ENCODE results near the gene ACTL8. TPM values are rescaled to one million over a fixed set of nuclear protein-coding genes. Genes with fewer than 3 reads are reported as not detected.

ACTL8 gene
- polyA plus RNA-seq, 1 donor (not counting 4 experiments of a cell fraction or from before 2014, with no cell fraction given): not detected

GRCh38 chr1:17742583-17742982 is 12.6 kb upstream of the ACTL8 start:
- no peak overlapping the region for H3K4me3 ChIP-seq (ENCODE audit: control insufficient read depth in 2 of 3, extremely low read depth in 1 of 3, insufficient read depth in 2 of 3, low read depth in 1 of 3, low read length in 3 of 3)
- FAIRE-seq (no peak), DNase-seq (ENCODE audit: low read depth, low spot score) (no peak)
- no peak for TF ChIP-seq CTCF (optimal IDR thresholded peaks at IDR 0.05 in 1 of 3, IDR thresholded peaks at IDR 0.05 in 1 of 3, conservative IDR thresholded peaks at IDR 0.05 in 1 of 3; ENCODE audit: extremely low read depth in 1 of 3, insufficient read depth in 2 of 3, low read length in 3 of 3)
- TF ChIP-seq EZH2 (IDR thresholded peaks at IDR 0.05; ENCODE audit: low read length): no peak
- H3K4me1 ChIP-seq (ENCODE audit: control insufficient read depth, extremely low read depth, insufficient read depth, low read length): no peaks in the 10 kb centered on the region
- H2AFZ ChIP-seq (ENCODE audit: control insufficient read depth, low read length): no peak overlapping the region
- H3K36me3 ChIP-seq (ENCODE audit: control insufficient read depth in 2 of 2, extremely low read depth in 1 of 2, insufficient read depth in 2 of 2, low read length in 2 of 2): no peaks in the 10 kb centered on the region
- dilution Hi-C loops (cut with MboI; ENCODE audit: extremely low pct_ligation_motif_present, low sequenced_read_pairs): no loop called here
- no peaks in the 10 kb centered on the region for H3K79me2 ChIP-seq (ENCODE audit: control insufficient read depth, insufficient read depth, low read length)
- H3K4me2 ChIP-seq (ENCODE audit: control insufficient read depth, extremely low read depth, insufficient read depth, low read depth, low read length): no peak overlapping the region
- H3K27me3 ChIP-seq (ENCODE audit: control insufficient read depth, extremely low read depth, insufficient read depth, low read length): no peaks in the 10 kb centered on the region
- H4K20me1 ChIP-seq (ENCODE audit: control insufficient read depth, extremely low read depth, insufficient read depth, low read length): no peaks in the 10 kb centered on the region
- H3K9ac ChIP-seq (ENCODE audit: control insufficient read depth, extremely low read depth, insufficient read depth, low read length): no peak overlapping the region
- no peaks in the 10 kb centered on the region for H3K9me1 ChIP-seq (ENCODE audit: control insufficient read depth, extremely low read depth, insufficient read depth, low read length)
- H3K9me3 ChIP-seq (ENCODE audit: control insufficient read depth, low read depth, low read length): no peaks in the 10 kb centered on the region
- no peak overlapping the region for H3K27ac ChIP-seq (ENCODE audit: control insufficient read depth, insufficient read depth, low read length)

GRCh38 chr1:17743008-17743647 is 12.0 kb upstream of the ACTL8 start:
- no peak overlapping the region for H3K27ac ChIP-seq (ENCODE audit: control insufficient read depth, insufficient read depth, low read length)
- H3K27me3 ChIP-seq (ENCODE audit: control insufficient read depth, extremely low read depth, insufficient read depth, low read length): no peaks in the 10 kb centered on the region
- DNase-seq (ENCODE audit: low read depth, low spot score) (no peak), FAIRE-seq (no peak)
- H3K36me3 ChIP-seq (ENCODE audit: control insufficient read depth in 2 of 2, extremely low read depth in 1 of 2, insufficient read depth in 2 of 2, low read length in 2 of 2): no peaks in the 10 kb centered on the region
- H2AFZ ChIP-seq (ENCODE audit: control insufficient read depth, low read length): no peak overlapping the region
- no peaks in the 10 kb centered on the region for H3K9me1 ChIP-seq (ENCODE audit: control insufficient read depth, extremely low read depth, insufficient read depth, low read length)
- dilution Hi-C loops (cut with MboI; ENCODE audit: extremely low pct_ligation_motif_present, low sequenced_read_pairs): no loop called here
- no peak overlapping the region for H3K4me3 ChIP-seq (ENCODE audit: control insufficient read depth in 2 of 3, extremely low read depth in 1 of 3, insufficient read depth in 2 of 3, low read depth in 1 of 3, low read length in 3 of 3)
- no peaks in the 10 kb centered on the region for H3K79me2 ChIP-seq (ENCODE audit: control insufficient read depth, insufficient read depth, low read length)
- TF ChIP-seq EZH2 (IDR thresholded peaks at IDR 0.05; ENCODE audit: low read length): no peak
- no peak for TF ChIP-seq CTCF (optimal IDR thresholded peaks at IDR 0.05 in 1 of 3, IDR thresholded peaks at IDR 0.05 in 1 of 3, conservative IDR thresholded peaks at IDR 0.05 in 1 of 3; ENCODE audit: extremely low read depth in 1 of 3, insufficient read depth in 2 of 3, low read length in 3 of 3)
- no peaks in the 10 kb centered on the region for H3K9me3 ChIP-seq (ENCODE audit: control insufficient read depth, low read depth, low read length)
- H4K20me1 ChIP-seq (ENCODE audit: control insufficient read depth, extremely low read depth, insufficient read depth, low read length): no peaks in the 10 kb centered on the region
- no peak overlapping the region for H3K9ac ChIP-seq (ENCODE audit: control insufficient read depth, extremely low read depth, insufficient read depth, low read length)
- H3K4me2 ChIP-seq (ENCODE audit: control insufficient read depth, extremely low read depth, insufficient read depth, low read depth, low read length): no peak overlapping the region
- no peaks in the 10 kb centered on the region for H3K4me1 ChIP-seq (ENCODE audit: control insufficient read depth, extremely low read depth, insufficient read depth, low read length)

All from keratinocyte (primary cell).